IPS DF 19.7 (cell line): ENCODE results near the gene CDH13.

ENCODE experiments used
- DNase-seq: peaks from one replicate; pipeline ENCODE4 v3.0.0-alpha.2; 2013; ENCODE audit warnings: low read depth, low spot score

The CDH13 gene

GRCh38 chr16:83044589-83044988 lies 417.8 kb downstream of the CDH13 start:
- DNase-seq, result no peak

- no peak for DNase-seq
Observed at GRCh38 chr16:83045790-83046189, 419.0 kb downstream of the CDH13 start.

- no peak for DNase-seq
Observed at GRCh38 chr16:83046664-83047063, 419.9 kb downstream of the CDH13 start.

GRCh38 chr16:83051451-83051850 lies 424.7 kb downstream of the CDH13 start:
- no peak for DNase-seq

GRCh38 chr16:83054283-83054682 lies 427.5 kb downstream of the CDH13 start:
- no peak for DNase-seq

- no peak for DNase-seq
Observed at GRCh38 chr16:83058376-83058775, 431.6 kb downstream of the CDH13 start.

GRCh38 chr16:83059237-83059636 lies 432.5 kb downstream of the CDH13 start:
- no peak for DNase-seq

- DNase-seq, result no peak
Observed at GRCh38 chr16:83066011-83066410, 439.2 kb downstream of the CDH13 start.

- DNase-seq, result no peak
Observed at GRCh38 chr16:83066881-83067280, 440.1 kb downstream of the CDH13 start.

- no peak for DNase-seq
Observed at GRCh38 chr16:83068686-83069085, 441.9 kb downstream of the CDH13 start.

- DNase-seq, result no peak
Observed at GRCh38 chr16:83070416-83071209, 443.8 kb downstream of the CDH13 start.

- DNase-seq, result no peak
Observed at GRCh38 chr16:83075956-83076355, 449.2 kb downstream of the CDH13 start.

- no peak for DNase-seq
Observed at GRCh38 chr16:83083361-83083760, 456.6 kb downstream of the CDH13 start.

GRCh38 chr16:83085660-83086059 lies 458.9 kb downstream of the CDH13 start:
- DNase-seq, result no peak

GRCh38 chr16:83095941-83096692 lies 469.3 kb downstream of the CDH13 start:
- DNase-seq, result no peak

GRCh38 chr16:83098536-83098935 lies 471.8 kb downstream of the CDH13 start:
- DNase-seq, result no peak

GRCh38 chr16:83100679-83101078 lies 473.9 kb downstream of the CDH13 start:
- DNase-seq, result no peak

GRCh38 chr16:83102336-83102735 lies 475.6 kb downstream of the CDH13 start:
- no peak for DNase-seq

- DNase-seq, result no peak
Observed at GRCh38 chr16:83105279-83106077, 478.7 kb downstream of the CDH13 start.

GRCh38 chr16:83109490-83110125 lies 482.8 kb downstream of the CDH13 start:
- DNase-seq, result no peak

- no peak for DNase-seq
Observed at GRCh38 chr16:83110269-83110668, 483.5 kb downstream of the CDH13 start.

- no peak for DNase-seq
Observed at GRCh38 chr16:83113317-83113716, 486.5 kb downstream of the CDH13 start.
